SJSA1 (cell line): ENCODE measurements around the gene KYAT1. TPM values are rescaled to one million over a fixed set of nuclear protein-coding genes. Genes with fewer than 3 reads are reported as not detected.

ENCODE experiments used
- DNase-seq, 2 experiments: peaks; one replicate each; pipeline ENCODE4 v3.0.0-alpha.2; 2015 to 2020; ENCODE audit warnings: low spot score in 2 of 2, low read depth in 1 of 2
- H3K27ac ChIP-seq: fragments of 250-450 bp; sonication (Bioruptor Pico); 2 replicates; pipeline ENCODE4 v1.5.1; 2020; ENCODE audit warnings: mild to moderate bottlenecking, moderate library complexity
- H3K27me3 ChIP-seq: fragments of 250-450 bp; sonication (Bioruptor Pico); replicated peaks from 2 replicates; pipeline ENCODE4 v1.5.1; 2020; ENCODE audit warnings: mild to moderate bottlenecking, moderate library complexity
- H3K36me3 ChIP-seq: fragments of 250-450 bp; sonication (Bioruptor Pico); 2 replicates; pipeline ENCODE4 v1.5.1; 2020; ENCODE audit warnings: mild to moderate bottlenecking
- H3K4me1 ChIP-seq: fragments of 250-450 bp; sonication (Bioruptor Pico); replicated peaks from 2 replicates; pipeline ENCODE4 v1.6.1; 2021; ENCODE audit warnings: mild to moderate bottlenecking
- H3K4me3 ChIP-seq: fragments of 250-450 bp; sonication (Bioruptor Pico); 2 replicates; pipeline ENCODE4 v1.5.1; 2020; ENCODE audit warnings: mild to moderate bottlenecking
- H3K9me3 ChIP-seq: fragments of 250-450 bp; sonication (Bioruptor Pico); replicated peaks from 2 replicates; pipeline ENCODE4 v1.5.1; 2020; ENCODE audit warnings: mild to moderate bottlenecking
- total RNA-seq: library from RNA; depleted of rRNA; stranded (reverse); fragments of >200 nt; shearing (Covaris generic); gene quantifications from 2 replicates; pipeline ENCODE4 v1.2.3, GENCODE V29; 2014

The KYAT1 gene
- total RNA-seq, 1 experiment from 2014 or later: 18.3 TPM

DNA sequence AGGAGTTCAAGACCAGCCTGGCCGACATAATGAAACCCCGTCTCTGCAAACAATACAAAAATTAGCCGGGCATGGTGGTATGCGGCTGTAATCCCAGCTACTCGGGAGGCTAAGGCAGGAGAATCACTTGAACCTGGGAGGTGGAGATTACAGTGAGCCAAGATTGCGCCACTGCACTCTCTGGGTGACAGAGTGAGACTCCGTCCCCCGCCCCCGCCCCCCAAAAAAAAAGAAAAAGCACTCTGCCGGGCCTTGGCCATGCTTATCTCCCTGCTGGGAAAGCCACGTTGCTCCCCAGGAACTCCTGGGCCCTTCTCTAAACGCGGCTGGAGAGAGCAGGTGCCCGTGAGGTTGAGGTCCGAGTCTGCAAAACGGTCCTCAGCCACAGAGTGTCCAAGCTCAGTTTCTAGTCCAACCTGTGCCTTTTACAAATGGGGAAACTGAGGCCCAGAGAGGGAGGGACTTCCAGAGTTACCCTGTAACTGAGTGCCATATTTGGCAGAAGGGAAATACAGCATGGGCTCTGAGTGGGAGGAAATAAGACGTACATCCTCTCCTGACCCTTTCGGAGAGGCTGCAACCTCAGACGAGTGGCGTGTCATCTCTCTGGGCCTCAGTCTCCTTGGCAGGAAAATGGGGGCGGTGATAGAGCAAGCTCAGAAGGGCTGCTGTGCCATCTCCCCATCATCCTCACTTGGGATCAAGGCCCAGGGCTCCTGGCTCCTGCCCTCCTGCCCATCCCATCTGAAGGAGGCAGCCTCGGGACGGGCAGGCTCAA is 32.4 kb upstream of the KYAT1 start:
- Histone ChIP-seq H3K36me3 (peaks cover 89% of the 10 kb centered on the region), H3K4me3 (no peak overlapping the region), H3K4me1 (peaks cover 53% of the 10 kb centered on the region), H3K9me3 (no peaks in the 10 kb centered on the region), H3K27ac (peak overlapping the region; percentile 94), H3K27me3 (no peaks in the 10 kb centered on the region)
- DNase-seq: no peak

- Histone ChIP-seq H3K9me3 (no peaks in the 10 kb centered on the region), H3K4me3 (peak overlapping the region; percentile 8; the same call in 1 of the 2 replicates), H3K27me3 (no peaks in the 10 kb centered on the region), H3K36me3 (peaks cover 90% of the 10 kb centered on the region), H3K4me1 (peaks cover 58% of the 10 kb centered on the region), H3K27ac (peak overlapping the region; percentile 94)
- peak; percentile 47 to 64 for DNase-seq
Observed at GRCh38 chr9:128913048-128913900, 31.5 kb upstream of the KYAT1 start.

GRCh38 chr9:128912270-128912853 is 30.6 kb upstream of the KYAT1 start:
- Histone ChIP-seq H3K9me3 (no peaks in the 10 kb centered on the region), H3K27me3 (no peaks in the 10 kb centered on the region), H3K27ac (peak overlapping the region; percentile 98), H3K36me3 (peaks cover 91% of the 10 kb centered on the region), H3K4me1 (peaks cover 58% of the 10 kb centered on the region), H3K4me3 (peak overlapping the region; percentile 8; the same call in 1 of the 2 replicates)
- peak; percentile 91 to 94 for DNase-seq

- Histone ChIP-seq H3K36me3 (peaks cover 93% of the 10 kb centered on the region), H3K27ac (peak overlapping the region; percentile 98), H3K4me3 (no peak overlapping the region), H3K27me3 (no peaks in the 10 kb centered on the region), H3K4me1 (peaks cover 58% of the 10 kb centered on the region), H3K9me3 (no peaks in the 10 kb centered on the region)
- DNase-seq: peak; percentile 95 to 98
Observed at GRCh38 chr9:128911529-128912035, 29.8 kb upstream of the KYAT1 start.

GRCh38 chr9:128910906-128911305 is 29.2 kb upstream of the KYAT1 start:
- DNase-seq: peak in 1 of 2 experiments; percentile 42

GRCh38 chr9:128909859-128910258 is 28.1 kb upstream of the KYAT1 start:
- Histone ChIP-seq H3K9me3 (no peaks in the 10 kb centered on the region), H3K36me3 (peaks cover 87% of the 10 kb centered on the region)

More at GRCh38 chr9:128910906-128911305, 29.2 kb upstream of the KYAT1 start:
- H3K9me3 ChIP-seq: no peaks in the 10 kb centered on the region
- H3K4me3 ChIP-seq: no peak overlapping the region
- H3K4me1 ChIP-seq: peaks cover 58% of the 10 kb centered on the region
- H3K27ac ChIP-seq: peak overlapping the region; percentile 98
- peaks cover 91% of the 10 kb centered on the region for H3K36me3 ChIP-seq
- no peaks in the 10 kb centered on the region for H3K27me3 ChIP-seq

GRCh38 chr9:128908372-128908771 is 26.6 kb upstream of the KYAT1 start:
- H3K9me3 ChIP-seq: no peaks in the 10 kb centered on the region
- H3K36me3 ChIP-seq: peaks cover 80% of the 10 kb centered on the region
- H3K27me3 ChIP-seq: no peaks in the 10 kb centered on the region
- no peak overlapping the region for H3K27ac ChIP-seq
- H3K4me3 ChIP-seq: no peak overlapping the region
- H3K4me1 ChIP-seq: peaks cover 57% of the 10 kb centered on the region
- no peak for DNase-seq

More at GRCh38 chr9:128909859-128910258, 28.1 kb upstream of the KYAT1 start:
- Histone ChIP-seq H3K27me3 (no peaks in the 10 kb centered on the region), H3K4me1 (peaks cover 58% of the 10 kb centered on the region), H3K27ac (0 out of 2 replicates have a peak overlapping the region, but pooled peaks have one; percentile 3), H3K4me3 (no peak overlapping the region)
- DNase-seq: no peak

- Histone ChIP-seq H3K4me3 (no peak overlapping the region), H3K36me3 (peaks cover 80% of the 10 kb centered on the region), H3K9me3 (no peaks in the 10 kb centered on the region), H3K27ac (no peak overlapping the region), H3K27me3 (no peaks in the 10 kb centered on the region), H3K4me1 (peaks cover 58% of the 10 kb centered on the region)
- no peak for DNase-seq
Observed at GRCh38 chr9:128906741-128907140, 25.0 kb upstream of the KYAT1 start.

DNA sequence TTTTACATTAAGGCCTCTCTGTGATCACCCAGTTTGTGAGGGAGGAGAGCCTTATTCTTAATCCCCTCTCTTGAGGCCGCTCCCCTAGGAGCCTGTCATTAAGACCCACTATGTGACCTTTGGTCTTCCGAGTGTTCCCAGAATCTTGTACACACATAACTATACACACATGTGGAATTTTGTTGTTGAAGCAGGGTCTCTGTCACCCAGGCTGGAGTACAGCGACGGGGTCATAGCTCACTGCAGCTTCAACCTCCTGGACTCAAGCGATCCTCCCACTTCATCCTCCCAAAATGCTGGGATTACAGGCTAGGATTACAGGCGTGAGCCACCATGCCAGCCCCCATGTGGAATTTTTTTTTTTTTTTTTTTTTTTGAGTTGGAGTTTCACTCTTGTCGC is 24.2 kb upstream of the KYAT1 start:
- Histone ChIP-seq H3K4me1 (peaks cover 51% of the 10 kb centered on the region), H3K36me3 (peaks cover 81% of the 10 kb centered on the region), H3K27ac (no peak overlapping the region), H3K4me3 (no peak overlapping the region), H3K9me3 (no peaks in the 10 kb centered on the region), H3K27me3 (no peaks in the 10 kb centered on the region)
- no peak for DNase-seq

GRCh38 chr9:128903871-128904620 is 22.3 kb upstream of the KYAT1 start:
- Histone ChIP-seq H3K27ac (peak overlapping the region; percentile 30), H3K4me3 (no peak overlapping the region), H3K36me3 (peaks cover 79% of the 10 kb centered on the region), H3K9me3 (no peaks in the 10 kb centered on the region), H3K27me3 (no peaks in the 10 kb centered on the region), H3K4me1 (peaks cover 32% of the 10 kb centered on the region)
- peak; percentile 32 to 51 for DNase-seq

DNA sequence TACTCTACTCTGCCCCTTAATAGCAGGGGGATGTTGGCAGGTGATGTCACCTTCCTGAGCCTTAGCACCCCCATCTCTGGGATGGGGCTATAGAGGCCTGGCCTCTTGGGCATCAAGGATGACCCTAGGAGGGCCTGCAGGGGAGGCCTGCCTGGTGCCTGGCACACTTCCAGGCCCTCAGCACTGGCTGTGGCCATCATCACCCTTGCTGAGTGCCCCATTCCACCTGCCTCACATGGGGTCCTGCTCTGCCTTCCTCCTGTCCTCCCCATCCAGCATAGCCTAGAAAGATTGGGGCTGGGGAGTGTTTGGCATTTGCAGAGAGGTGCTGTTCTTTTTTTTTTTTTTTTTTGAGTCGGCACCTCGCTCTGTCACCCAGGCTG is 21.3 kb upstream of the KYAT1 start:
- Histone ChIP-seq H3K4me1 (peaks cover 29% of the 10 kb centered on the region), H3K36me3 (peaks cover 79% of the 10 kb centered on the region), H3K9me3 (no peaks in the 10 kb centered on the region), H3K27ac (no peak overlapping the region), H3K4me3 (no peak overlapping the region), H3K27me3 (no peaks in the 10 kb centered on the region)
- no peak for DNase-seq

DNA sequence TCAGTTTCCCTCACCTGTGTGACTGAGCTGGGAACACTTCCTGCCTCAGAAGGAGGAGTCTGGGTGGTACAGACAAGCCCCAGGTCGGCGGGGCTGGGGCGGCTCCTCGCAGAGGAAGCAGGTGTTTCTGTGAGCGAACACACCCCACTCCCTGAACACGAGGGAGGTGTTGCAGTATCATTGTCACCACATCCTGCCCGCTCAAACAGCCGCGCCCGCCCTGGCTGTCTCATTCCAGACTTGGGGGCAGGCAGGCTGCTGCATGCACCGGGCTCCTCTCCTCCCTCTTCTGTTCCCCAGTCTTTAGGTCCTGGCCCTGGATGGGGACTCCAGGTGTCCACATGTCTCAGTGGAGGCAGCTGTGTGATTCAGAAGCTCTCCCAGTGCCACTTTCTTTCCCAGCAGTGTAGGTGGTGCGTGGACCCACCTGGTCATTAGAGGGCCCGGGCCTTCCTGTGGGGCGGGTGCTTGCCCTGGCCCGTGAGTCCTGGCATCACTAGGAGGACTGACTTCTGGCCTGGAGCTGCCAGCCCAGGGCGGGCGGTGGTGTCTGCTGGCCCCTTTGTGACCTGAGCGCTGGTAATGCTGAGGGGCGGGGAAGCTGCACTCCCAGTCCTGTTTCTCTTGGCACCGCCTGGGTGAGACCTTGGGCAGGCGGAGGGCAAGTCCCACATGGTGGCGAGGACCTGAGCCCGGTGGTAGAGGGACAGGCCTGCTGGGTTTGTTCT is 20.8 kb upstream of the KYAT1 start:
- no peak overlapping the region for H3K27ac ChIP-seq
- H3K36me3 ChIP-seq: peaks cover 79% of the 10 kb centered on the region
- H3K27me3 ChIP-seq: no peaks in the 10 kb centered on the region
- peak in 1 of 2 experiments; percentile 41 for DNase-seq
- H3K9me3 ChIP-seq: no peaks in the 10 kb centered on the region
- no peak overlapping the region for H3K4me3 ChIP-seq
- peaks cover 29% of the 10 kb centered on the region for H3K4me1 ChIP-seq
